Thoracic aorta (tissue), 2 donors: ENCODE measurements around the gene KISS1R. TPM values are rescaled to one million over a fixed set of nuclear protein-coding genes. Genes with fewer than 3 reads are reported as not detected.
"Not testable (repeated sequence)": the region's sequence is repeated elsewhere in the genome, so short reads cannot be mapped to it uniquely, and the experiment has no call there.

Source experiments
- ATAC-seq: fragments of 150-250 bp; one replicate; pipeline ENCODE4 v1.8.0; 2017; ENCODE audit warnings: low read depth; ENCODE audit not compliant: insufficient number of reproducible peaks, low FRiP score
- DNase-seq: peaks from one replicate; pipeline ENCODE4 v3.0.0-alpha.2; 2020; ENCODE audit warnings: low spot score
- H3K27ac ChIP-seq, 2 donors: fragments of 200-600 bp; sonication (generic); 1 replicate in 1 of 2; 2 replicates in 1 of 2; pipeline ENCODE4 v1.5.1; 2016; ENCODE audit warnings: mild to moderate bottlenecking in 2 of 2, moderate library complexity in 2 of 2
- H3K27me3 ChIP-seq: fragments of 200-600 bp; sonication (generic); replicated peaks from 2 replicates; pipeline ENCODE4 v1.6.0; 2016; ENCODE audit warnings: mild to moderate bottlenecking; ENCODE audit not compliant: insufficient read depth
- H3K36me3 ChIP-seq: fragments of 200-600 bp; sonication (generic); one replicate; pipeline ENCODE4 v1.5.1; 2016
- H3K4me1 ChIP-seq, 2 donors: fragments of 200-600 bp; sonication (generic); 1 replicate in 1 of 2; 2 replicates in 1 of 2; pipeline versions ENCODE4 v1.5.1 to v1.6.0; 2016; ENCODE audit warnings: low read depth in 2 of 2, mild to moderate bottlenecking in 1 of 2; ENCODE audit not compliant: control insufficient read depth in 1 of 2
- H3K4me3 ChIP-seq: fragments of 200-600 bp; sonication (generic); 2 replicates; pipeline ENCODE4 v1.5.1; 2016; ENCODE audit warnings: mild to moderate bottlenecking
- H3K9me3 ChIP-seq: fragments of 200-600 bp; sonication (generic); 2 replicates; pipeline ENCODE4 v1.5.1; 2016
- total RNA-seq, 2 donors: library from RNA; depleted of rRNA; stranded (reverse); fragments of >200 nt; gene quantifications; one replicate each; pipeline versions ENCODE4 v1.1.0 to v1.2.3, GENCODE V29; 2016
- TF ChIP-seq, protein P1 (sequence below): fragments of 200-600 bp; sonication (generic); IDR thresholded peaks from one replicate; pipeline ENCODE4 v1.5.1; 2019; ENCODE audit warnings: antibody characterized with exemption

KISS1R gene
- total RNA-seq, 2 donors from 2014 or later = not detected

DNA sequence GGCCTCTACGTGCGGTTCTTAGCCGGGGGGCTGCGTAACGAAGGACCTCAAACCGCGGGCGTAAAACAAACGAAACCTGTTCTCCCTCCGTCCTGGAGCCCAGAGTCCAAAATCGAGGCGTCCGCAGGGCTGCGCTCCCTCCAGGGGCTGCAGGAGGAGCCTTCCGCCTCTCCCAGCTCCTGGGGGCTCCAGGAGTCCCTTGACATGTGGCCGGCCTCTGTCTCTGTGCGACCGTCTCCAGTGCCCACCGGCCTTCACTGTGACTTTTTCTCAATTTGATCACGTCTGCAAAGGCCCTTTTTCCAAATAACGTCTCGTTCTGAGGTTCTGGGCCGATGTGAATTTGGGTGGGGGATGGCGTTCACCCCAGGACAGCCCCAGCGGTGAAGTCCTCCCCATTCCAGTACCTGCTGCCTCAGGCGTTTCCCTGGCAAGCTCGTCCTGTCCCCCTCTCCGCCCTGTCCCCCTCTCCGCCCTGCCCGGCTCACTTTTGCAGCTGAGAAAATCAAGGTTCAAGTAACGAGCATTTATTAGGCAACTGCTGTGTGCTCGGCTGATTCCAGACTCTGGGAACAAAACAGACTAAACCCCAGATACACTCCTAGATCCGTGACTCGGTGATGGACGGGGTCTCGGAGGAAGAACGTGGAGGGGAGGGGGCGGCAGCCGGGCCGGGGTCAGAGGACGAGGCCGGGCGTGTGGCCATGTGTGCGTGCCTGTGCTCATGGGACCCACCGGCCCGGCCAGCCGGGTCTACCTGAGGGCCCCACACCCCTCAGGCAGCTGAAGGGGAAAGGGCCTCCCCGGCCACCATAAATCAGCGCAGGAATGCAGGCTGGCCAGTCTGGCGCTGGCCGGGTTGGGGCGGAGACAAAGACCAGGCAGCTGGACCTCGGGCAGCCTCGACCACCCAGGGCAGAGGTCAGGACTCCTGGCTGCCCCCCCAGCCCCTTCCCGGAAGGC is 39.0 kb downstream of the KISS1R start:
- H3K4me1 ChIP-seq = peaks cover 0 to 6% of the 10 kb centered on the region in 2 donors
- ATAC-seq (no peak), DNase-seq (no peak)
- no peaks in the 10 kb centered on the region for H3K9me3 ChIP-seq
- TF ChIP-seq, protein P1, sequence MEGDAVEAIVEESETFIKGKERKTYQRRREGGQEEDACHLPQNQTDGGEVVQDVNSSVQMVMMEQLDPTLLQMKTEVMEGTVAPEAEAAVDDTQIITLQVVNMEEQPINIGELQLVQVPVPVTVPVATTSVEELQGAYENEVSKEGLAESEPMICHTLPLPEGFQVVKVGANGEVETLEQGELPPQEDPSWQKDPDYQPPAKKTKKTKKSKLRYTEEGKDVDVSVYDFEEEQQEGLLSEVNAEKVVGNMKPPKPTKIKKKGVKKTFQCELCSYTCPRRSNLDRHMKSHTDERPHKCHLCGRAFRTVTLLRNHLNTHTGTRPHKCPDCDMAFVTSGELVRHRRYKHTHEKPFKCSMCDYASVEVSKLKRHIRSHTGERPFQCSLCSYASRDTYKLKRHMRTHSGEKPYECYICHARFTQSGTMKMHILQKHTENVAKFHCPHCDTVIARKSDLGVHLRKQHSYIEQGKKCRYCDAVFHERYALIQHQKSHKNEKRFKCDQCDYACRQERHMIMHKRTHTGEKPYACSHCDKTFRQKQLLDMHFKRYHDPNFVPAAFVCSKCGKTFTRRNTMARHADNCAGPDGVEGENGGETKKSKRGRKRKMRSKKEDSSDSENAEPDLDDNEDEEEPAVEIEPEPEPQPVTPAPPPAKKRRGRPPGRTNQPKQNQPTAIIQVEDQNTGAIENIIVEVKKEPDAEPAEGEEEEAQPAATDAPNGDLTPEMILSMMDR = no peak
- no peaks in the 10 kb centered on the region for H3K27me3 ChIP-seq
- H3K27ac ChIP-seq = no peak overlapping the region
- no peak overlapping the region for H3K4me3 ChIP-seq
- H3K36me3 ChIP-seq = no peaks in the 10 kb centered on the region

DNA sequence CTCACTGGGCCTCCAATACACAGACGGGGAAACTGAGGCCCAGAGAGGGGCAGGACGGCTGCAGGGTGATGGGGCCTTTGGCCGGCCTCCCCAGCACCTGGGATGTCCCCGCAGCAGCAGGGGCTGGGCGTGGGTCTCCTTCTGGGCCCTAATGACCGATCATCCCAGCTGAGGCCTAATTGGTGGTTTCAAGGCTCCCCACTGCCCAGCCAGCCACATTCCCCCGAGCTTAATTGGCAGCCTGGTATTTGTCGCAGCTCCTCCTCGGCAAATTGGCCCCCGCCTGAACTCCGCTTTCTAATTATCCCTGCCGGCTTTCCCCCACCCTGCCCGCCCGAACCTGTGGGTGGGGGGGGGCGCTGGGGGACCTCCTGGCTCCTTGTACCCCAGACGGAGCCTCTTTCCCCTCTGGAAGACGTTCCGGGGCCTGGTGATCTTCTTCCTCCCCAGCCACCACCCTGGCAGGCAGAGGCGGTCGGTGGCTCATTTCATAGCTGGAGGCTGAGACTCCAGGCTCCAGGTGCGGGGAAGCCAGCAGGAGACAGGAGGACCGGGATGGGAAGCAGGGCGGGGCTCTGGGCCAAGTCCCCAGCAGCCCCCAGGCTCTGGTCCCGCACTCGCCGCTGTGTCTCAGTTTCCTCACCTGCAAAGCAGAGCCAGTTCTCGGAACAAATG is 39.8 kb downstream of the KISS1R start:
- no peak for ATAC-seq

DNA sequence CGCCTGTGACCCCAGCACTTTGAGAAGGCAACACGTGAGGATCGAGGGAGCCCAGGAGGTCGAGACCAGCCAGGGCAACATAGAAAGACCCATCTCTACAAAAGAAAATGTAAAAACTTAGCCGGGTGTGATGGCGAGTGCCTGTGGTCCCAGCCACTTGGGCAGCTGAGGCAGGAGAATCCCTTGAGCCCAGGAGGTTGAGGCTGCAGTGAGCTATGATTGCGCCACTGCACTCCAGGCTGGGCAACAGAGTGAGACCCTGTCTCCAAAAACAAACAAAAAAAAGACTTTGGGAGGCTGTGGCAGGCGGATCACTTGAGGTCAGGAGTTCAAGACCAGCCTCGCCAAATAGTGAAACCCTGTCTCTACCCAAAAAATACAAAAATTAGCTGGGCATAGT is 40.4 kb downstream of the KISS1R start:
- ATAC-seq, H3K4me3 ChIP-seq, H3K27me3 ChIP-seq, H3K4me1 ChIP-seq, DNase-seq, H3K27ac ChIP-seq, H3K36me3 ChIP-seq, H3K9me3 ChIP-seq: not testable (repeated sequence)

More for the DNA sequence above, 39.8 kb downstream of the KISS1R start:
- no peaks in the 10 kb centered on the region for H3K36me3 ChIP-seq
- no peak overlapping the region for H3K4me3 ChIP-seq
- DNase-seq = no peak
- H3K4me1 ChIP-seq = peaks cover 0 to 6% of the 10 kb centered on the region in 2 donors
- TF ChIP-seq, protein P1 = no peak
- no peak overlapping the region for H3K27ac ChIP-seq
- no peaks in the 10 kb centered on the region for H3K27me3 ChIP-seq
- no peaks in the 10 kb centered on the region for H3K9me3 ChIP-seq

GRCh38 chr19:958967-959855 is 42.1 kb downstream of the KISS1R start:
- Histone ChIP-seq H3K36me3 (no peaks in the 10 kb centered on the region), H3K27ac (no peak overlapping the region), H3K4me1 (no peaks in the 10 kb centered on the region), H3K9me3 (no peaks in the 10 kb centered on the region), H3K27me3 (no peaks in the 10 kb centered on the region), H3K4me3 (no peak overlapping the region)
- TF ChIP-seq, protein P1 = no peak
- ATAC-seq = no peak
- DNase-seq = no peak

DNA sequence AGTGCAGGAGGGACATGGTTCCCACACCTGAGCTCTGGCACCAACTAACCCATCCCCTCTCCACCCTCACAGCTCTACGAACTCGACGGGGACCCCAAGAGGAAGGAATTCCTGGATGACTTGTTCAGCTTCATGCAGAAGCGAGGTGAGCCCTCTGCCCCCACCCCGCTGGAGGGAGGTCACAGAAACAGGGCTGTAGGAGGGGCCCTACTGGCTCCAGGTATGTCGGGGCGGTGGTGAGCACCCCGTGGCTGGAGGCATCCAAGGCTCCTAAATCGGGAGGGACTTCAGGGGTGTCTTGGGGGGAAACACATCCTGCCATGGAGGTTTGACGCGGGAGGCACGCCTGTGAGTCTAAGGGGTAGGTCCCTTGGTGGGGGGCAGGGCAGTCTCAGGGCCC is 42.9 kb downstream of the KISS1R start:
- no peaks in the 10 kb centered on the region for H3K27me3 ChIP-seq
- H3K4me3 ChIP-seq = no peak overlapping the region
- no peak overlapping the region for H3K27ac ChIP-seq

More for the DNA sequence above, 42.9 kb downstream of the KISS1R start:
- DNase-seq (no peak), ATAC-seq (no peak)
- Histone ChIP-seq H3K36me3 (no peaks in the 10 kb centered on the region), H3K9me3 (no peaks in the 10 kb centered on the region), H3K4me1 (no peaks in the 10 kb centered on the region)
- TF ChIP-seq, protein P1 = no peak
